ENCODE results near the gene ANK3. TPM values are rescaled to one million over a fixed set of nuclear protein-coding genes. Genes with fewer than 3 reads are reported as not detected.
A peak's percentile ranks its signal among the peaks of the same experiment; 100 is the strongest.

Gene ANK3
- total and polyA plus RNA-seq, 2 experiments from 2014 or later, result 46.5 to 85.2 TPM

DNA sequence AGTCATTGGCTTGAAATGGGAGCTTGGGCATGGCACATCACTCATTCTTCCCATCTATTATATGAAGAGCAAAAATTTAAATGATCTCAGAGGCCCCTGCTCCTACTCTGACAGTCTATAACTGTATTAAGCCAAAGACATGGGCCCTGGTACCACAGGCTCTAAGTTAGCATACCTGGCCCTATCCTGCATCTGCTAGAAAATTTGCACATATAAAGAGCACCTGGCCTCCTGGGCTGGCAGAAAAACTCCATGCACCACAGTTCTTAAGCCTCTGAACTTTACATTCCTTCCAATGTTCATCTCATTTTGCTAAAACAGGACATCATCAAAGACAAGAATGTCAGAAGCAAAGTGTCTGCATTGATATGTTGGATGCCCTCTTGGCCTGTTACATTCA, 29.6 kb upstream of the ANK3 start:
- Mint-ChIP-seq H3K27ac (no peak overlapping the region), H3K9me3 (no peaks in the 10 kb centered on the region), H3K27me3 (ENCODE audit: insufficient read depth, low read depth, poor library complexity) (peaks cover 24% of the 10 kb centered on the region), H3K4me1 (peaks cover 16% of the 10 kb centered on the region), H3K4me3 (no peak overlapping the region), H3K36me3 (ENCODE audit: low read depth) (no peaks in the 10 kb centered on the region)
- Histone ChIP-seq H3K4me3 (no peak overlapping the region), H3K27ac (ENCODE audit: low read depth) (no peak overlapping the region), H3K4me2 (0 out of 2 replicates have a peak overlapping the region, but pooled peaks have one; percentile 10), H3K4me1 (ENCODE audit: insufficient read depth) (peaks cover 6% of the 10 kb centered on the region), H4K20me1 (replicated peaks; ENCODE audit: insufficient read depth) (peaks cover 3% of the 10 kb centered on the region; the same call in 1 of the 2 replicates), H3K27me3 (ENCODE audit: insufficient read depth) (peaks cover 47% of the 10 kb centered on the region), H3F3A (replicated peaks; ENCODE audit: low read depth) (no peaks in the 10 kb centered on the region), H2AFZ (no peak overlapping the region), H3K79me2 (replicated peaks; ENCODE audit: insufficient read depth) (no peaks in the 10 kb centered on the region), H3K9me2 (ENCODE audit: insufficient read depth) (no peaks in the 10 kb centered on the region), H3K36me3 (ENCODE audit: insufficient read depth) (no peaks in the 10 kb centered on the region)
- no peak for TF ChIP-seq ZNF114 (CRISPR knock-in tag; IDR thresholded peaks at IDR 0.05)
- no peak for TF ChIP-seq ZNF331 (CRISPR knock-in tag; IDR thresholded peaks at IDR 0.05; ENCODE audit: low read depth)
- ATAC-seq, result peak; percentile 91
- peak; percentile 58 for DNase-seq (ENCODE audit: low spot score)

DNA sequence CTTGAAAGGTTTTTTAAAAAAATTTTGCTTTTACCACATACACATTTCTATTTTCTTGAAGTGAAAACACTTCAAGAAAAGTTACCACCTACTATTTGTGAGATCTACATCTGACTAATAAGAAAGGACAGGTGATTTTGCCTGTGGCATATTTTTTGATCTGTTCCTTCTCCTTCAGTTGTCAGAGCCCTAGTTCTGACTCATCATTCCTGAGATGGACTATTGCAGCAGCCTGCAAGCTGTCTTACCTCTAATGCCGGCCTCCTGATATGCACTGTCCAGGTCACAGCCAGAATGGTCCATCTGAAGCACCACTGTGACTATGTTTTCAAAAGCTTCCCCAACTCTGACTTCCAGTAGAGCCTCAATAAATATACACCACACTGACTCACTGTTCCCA, 28.2 kb upstream of the ANK3 start:
- Histone ChIP-seq H2AFZ (no peak overlapping the region), H3K4me1 (ENCODE audit: insufficient read depth) (peaks cover 6% of the 10 kb centered on the region), H3F3A (replicated peaks; ENCODE audit: low read depth) (no peaks in the 10 kb centered on the region), H3K27ac (ENCODE audit: low read depth) (no peak overlapping the region), H3K79me2 (replicated peaks; ENCODE audit: insufficient read depth) (no peaks in the 10 kb centered on the region), H3K36me3 (ENCODE audit: insufficient read depth) (no peaks in the 10 kb centered on the region), H4K20me1 (replicated peaks; ENCODE audit: insufficient read depth) (peaks cover 3% of the 10 kb centered on the region; the same call in 1 of the 2 replicates), H3K27me3 (ENCODE audit: insufficient read depth) (peaks cover 47% of the 10 kb centered on the region), H3K4me3 (no peak overlapping the region), H3K4me2 (no peak overlapping the region), H3K9me2 (ENCODE audit: insufficient read depth) (no peaks in the 10 kb centered on the region)
- H3K27ac Mint-ChIP-seq, result no peak overlapping the region
- peaks cover 24% of the 10 kb centered on the region for H3K27me3 Mint-ChIP-seq (ENCODE audit: insufficient read depth, low read depth, poor library complexity)
- ATAC-seq (no peak), DNase-seq (ENCODE audit: low spot score) (no peak)
- peaks cover 17% of the 10 kb centered on the region for H3K4me1 Mint-ChIP-seq
- H3K36me3 Mint-ChIP-seq (ENCODE audit: low read depth), result no peaks in the 10 kb centered on the region
- no peak overlapping the region for H3K4me3 Mint-ChIP-seq
- H3K9me3 Mint-ChIP-seq, result no peaks in the 10 kb centered on the region
- TF ChIP-seq NANOG (IDR thresholded peaks at IDR 0.05; ENCODE audit: borderline replicate concordance) (no peak), JUNB (IDR thresholded peaks at IDR 0.05; ENCODE audit: unreplicated experiment) (no peak), REST (IDR thresholded peaks at IDR 0.05; ENCODE audit: unreplicated experiment) (no peak), STAT1 (IDR thresholded peaks at IDR 0.05; ENCODE audit: unreplicated experiment) (no peak), EZH2phosphoT487 (IDR thresholded peaks at IDR 0.05; ENCODE audit: unreplicated experiment) (no peak), CREB1 (CRISPR knock-in tag; IDR thresholded peaks at IDR 0.05; ENCODE audit: low read depth) (no peak), ZNF114 (CRISPR knock-in tag; IDR thresholded peaks at IDR 0.05) (no peak), POLR2AphosphoS5 (IDR thresholded peaks at IDR 0.05; ENCODE audit: low read depth) (no peak), EZH2 (IDR thresholded peaks at IDR 0.05; ENCODE audit: low read depth, unreplicated experiment) (no peak), ZNF331 (CRISPR knock-in tag; IDR thresholded peaks at IDR 0.05; ENCODE audit: low read depth) (no peak)
- TF ChIP-seq, protein P1, sequence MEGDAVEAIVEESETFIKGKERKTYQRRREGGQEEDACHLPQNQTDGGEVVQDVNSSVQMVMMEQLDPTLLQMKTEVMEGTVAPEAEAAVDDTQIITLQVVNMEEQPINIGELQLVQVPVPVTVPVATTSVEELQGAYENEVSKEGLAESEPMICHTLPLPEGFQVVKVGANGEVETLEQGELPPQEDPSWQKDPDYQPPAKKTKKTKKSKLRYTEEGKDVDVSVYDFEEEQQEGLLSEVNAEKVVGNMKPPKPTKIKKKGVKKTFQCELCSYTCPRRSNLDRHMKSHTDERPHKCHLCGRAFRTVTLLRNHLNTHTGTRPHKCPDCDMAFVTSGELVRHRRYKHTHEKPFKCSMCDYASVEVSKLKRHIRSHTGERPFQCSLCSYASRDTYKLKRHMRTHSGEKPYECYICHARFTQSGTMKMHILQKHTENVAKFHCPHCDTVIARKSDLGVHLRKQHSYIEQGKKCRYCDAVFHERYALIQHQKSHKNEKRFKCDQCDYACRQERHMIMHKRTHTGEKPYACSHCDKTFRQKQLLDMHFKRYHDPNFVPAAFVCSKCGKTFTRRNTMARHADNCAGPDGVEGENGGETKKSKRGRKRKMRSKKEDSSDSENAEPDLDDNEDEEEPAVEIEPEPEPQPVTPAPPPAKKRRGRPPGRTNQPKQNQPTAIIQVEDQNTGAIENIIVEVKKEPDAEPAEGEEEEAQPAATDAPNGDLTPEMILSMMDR (conservative IDR thresholded peaks at IDR 0.05; ENCODE audit: low read depth in 2 of 2), result no peak
- TF ChIP-seq, protein P2, sequence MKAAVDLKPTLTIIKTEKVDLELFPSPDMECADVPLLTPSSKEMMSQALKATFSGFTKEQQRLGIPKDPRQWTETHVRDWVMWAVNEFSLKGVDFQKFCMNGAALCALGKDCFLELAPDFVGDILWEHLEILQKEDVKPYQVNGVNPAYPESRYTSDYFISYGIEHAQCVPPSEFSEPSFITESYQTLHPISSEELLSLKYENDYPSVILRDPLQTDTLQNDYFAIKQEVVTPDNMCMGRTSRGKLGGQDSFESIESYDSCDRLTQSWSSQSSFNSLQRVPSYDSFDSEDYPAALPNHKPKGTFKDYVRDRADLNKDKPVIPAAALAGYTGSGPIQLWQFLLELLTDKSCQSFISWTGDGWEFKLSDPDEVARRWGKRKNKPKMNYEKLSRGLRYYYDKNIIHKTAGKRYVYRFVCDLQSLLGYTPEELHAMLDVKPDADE (IDR thresholded peaks at IDR 0.05), result no peak

Data from GM23338 (cell line).